D721Med (cell line): ENCODE measurements around the gene DUSP22.
"Not testable (repeated sequence)": the region's sequence is repeated elsewhere in the genome, so short reads cannot be mapped to it uniquely, and the experiment has no call there.

Source experiments
- DNase-seq: peaks from one replicate; pipeline ENCODE4 v3.0.0; 2011; ENCODE audit warnings: low spot score; ENCODE audit not compliant: insufficient read length
- FAIRE-seq: peaks from 2 replicates; lab custom pipeline; 2011; peaks lifted over from hg19 to GRCh38; lab: Jason Lieb, UNC
- CTCF ChIP-seq: IDR thresholded peaks from 2 replicates; pipeline ENCODE4 v1.5.1; 2012; ENCODE audit warnings: mild to moderate bottlenecking, control low read depth; ENCODE audit not compliant: insufficient read depth; ENCODE audit errors: missing control alignments

The DUSP22 gene

GRCh38 chr6:322259-322930 is 30.1 kb downstream of the DUSP22 start:
- no peak for TF ChIP-seq CTCF
- no peak for DNase-seq
- no peak for FAIRE-seq

- FAIRE-seq (no peak), DNase-seq (no peak)
- TF ChIP-seq CTCF, result no peak
These were observed 30.8 kb downstream of the DUSP22 start for GRCh38 chr6:322940-323729.

GRCh38 chr6:323730-324088 is 31.4 kb downstream of the DUSP22 start:
- DNase-seq, result no peak
- no peak for FAIRE-seq
- TF ChIP-seq CTCF, result no peak

- DNase-seq, result no peak
- FAIRE-seq, result no peak
- TF ChIP-seq CTCF, result no peak
These were observed 31.9 kb downstream of the DUSP22 start for GRCh38 chr6:324116-324728.

- no peak for TF ChIP-seq CTCF
- FAIRE-seq (no peak), DNase-seq (no peak)
These were observed 32.4 kb downstream of the DUSP22 start for GRCh38 chr6:324729-325125.

- not testable (repeated sequence) for FAIRE-seq, DNase-seq
These were observed 33.0 kb downstream of the DUSP22 start for GRCh38 chr6:325161-325860.

- not testable (repeated sequence) for FAIRE-seq, DNase-seq
These were observed 33.8 kb downstream of the DUSP22 start for GRCh38 chr6:326066-326465.
